ENCODE measurements around the gene MAST4. TPM values are rescaled to one million over a fixed set of nuclear protein-coding genes. Genes with fewer than 3 reads are reported as not detected.

MAST4 gene
- polyA plus RNA-seq, 2 donors = 18.3 to 22.2 TPM

DNA sequence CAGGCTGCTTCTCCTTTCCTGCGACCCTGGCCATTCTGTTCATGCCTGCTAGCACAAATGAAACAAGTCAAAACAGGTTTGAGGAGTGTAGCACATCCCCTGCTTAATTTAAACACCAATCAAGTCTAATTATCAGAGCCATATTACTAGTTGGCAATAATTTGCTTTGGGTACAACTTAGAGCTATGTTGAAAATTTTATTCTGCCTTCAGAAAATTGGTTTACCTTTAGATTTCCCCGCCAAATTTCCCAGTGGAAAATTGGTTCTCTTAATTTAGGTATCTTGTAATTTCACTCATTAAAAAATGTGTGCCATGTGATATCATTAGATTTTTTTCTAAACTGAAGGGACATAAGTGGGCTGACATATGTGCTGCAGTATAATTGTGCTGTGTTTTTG is 265.8 kb downstream of the MAST4 start:
- H3K9me3 ChIP-seq (ENCODE audit: control insufficient read depth in 2 of 2, insufficient read depth in 1 of 2, low read depth in 1 of 2, low read length in 1 of 2) = no peaks in the 10 kb centered on the region
- no peaks in the 10 kb centered on the region for H3K4me1 ChIP-seq (ENCODE audit: control insufficient read depth in 2 of 2, insufficient read depth in 2 of 2, low read length in 1 of 2)
- 69 to 75% methylated on average over 2 of the region's 2 CpGs for WGBS, 2 donors

DNA sequence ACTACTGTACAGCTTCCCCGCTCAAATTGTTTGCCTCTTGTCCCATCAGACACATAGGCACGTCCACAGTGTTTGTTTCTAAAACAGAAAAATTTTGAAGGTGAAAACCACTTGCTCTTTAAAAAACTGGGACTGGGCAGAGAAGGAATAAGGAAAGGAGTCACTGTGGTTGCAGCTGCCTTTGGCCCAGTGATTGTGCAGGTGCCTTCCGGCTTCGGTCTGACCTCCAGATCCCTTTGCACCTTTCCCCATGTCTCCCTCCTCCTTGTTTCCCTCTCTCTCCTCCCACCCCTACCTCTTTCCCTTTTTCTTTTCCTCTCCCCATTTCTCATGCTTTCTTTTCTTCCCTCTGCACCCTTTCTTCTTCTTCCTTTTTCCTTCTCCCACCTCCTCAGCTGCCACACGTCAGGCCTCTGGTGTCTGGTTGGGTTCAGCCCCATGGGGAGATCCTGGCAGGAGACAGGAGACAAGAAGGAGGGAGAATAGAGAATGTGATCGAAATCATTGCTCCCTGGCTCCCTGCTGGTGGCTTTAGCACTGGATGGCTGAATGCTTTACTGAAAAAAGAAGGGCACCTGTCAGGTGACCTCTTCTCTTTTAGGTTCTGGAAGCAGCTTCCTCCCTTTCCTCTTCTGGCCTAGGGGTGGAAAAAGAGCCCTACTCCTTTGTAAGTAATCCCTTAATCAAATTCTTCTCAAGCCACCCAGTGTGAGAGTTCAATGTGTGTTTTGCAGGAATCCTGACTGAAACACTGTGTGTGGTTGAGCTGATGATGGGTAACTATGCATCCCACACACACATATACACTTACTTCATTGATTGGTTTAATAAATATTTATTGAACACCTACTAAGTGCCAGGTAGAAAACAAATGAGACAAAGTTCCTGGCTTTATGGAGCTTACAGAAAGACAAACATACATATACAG is 267.3 kb downstream of the MAST4 start:
- H3K36me3 ChIP-seq (ENCODE audit: control insufficient read depth in 2 of 2, insufficient read depth in 2 of 2, low read length in 1 of 2) = no peaks in the 10 kb centered on the region
- H3K4me1 ChIP-seq (ENCODE audit: control insufficient read depth in 2 of 2, insufficient read depth in 2 of 2, low read length in 1 of 2) = no peaks in the 10 kb centered on the region
- H3K27me3 ChIP-seq (ENCODE audit: control insufficient read depth in 1 of 2, insufficient read depth in 2 of 2, low read length in 2 of 2) = no peaks in the 10 kb centered on the region
- no peak overlapping the region for H3K4me3 ChIP-seq (ENCODE audit: low read depth in 1 of 2, low read length in 2 of 2)
- H3K9me3 ChIP-seq (ENCODE audit: control insufficient read depth in 2 of 2, insufficient read depth in 1 of 2, low read depth in 1 of 2, low read length in 1 of 2) = no peaks in the 10 kb centered on the region
- H3K27ac ChIP-seq (ENCODE audit: low read depth in 2 of 2, low read length in 1 of 2) = no peak overlapping the region
- WGBS, 2 donors = 82% methylated on average over 6 of the region's 6 CpGs

More for the DNA sequence above, 265.8 kb downstream of the MAST4 start:
- H3K27ac ChIP-seq (ENCODE audit: low read depth in 2 of 2, low read length in 1 of 2) = no peak overlapping the region
- no peaks in the 10 kb centered on the region for H3K27me3 ChIP-seq (ENCODE audit: control insufficient read depth in 1 of 2, insufficient read depth in 2 of 2, low read length in 2 of 2)
- H3K36me3 ChIP-seq (ENCODE audit: control insufficient read depth in 2 of 2, insufficient read depth in 2 of 2, low read length in 1 of 2) = no peaks in the 10 kb centered on the region
- no peak overlapping the region for H3K4me3 ChIP-seq (ENCODE audit: low read depth in 1 of 2, low read length in 2 of 2)

GRCh38 chr5:66864240-66864884 is 268.2 kb downstream of the MAST4 start:
- H3K4me3 ChIP-seq (ENCODE audit: low read depth in 1 of 2, low read length in 2 of 2) = no peak overlapping the region
- H3K27me3 ChIP-seq (ENCODE audit: control insufficient read depth in 1 of 2, insufficient read depth in 2 of 2, low read length in 2 of 2) = no peaks in the 10 kb centered on the region
- no peaks in the 10 kb centered on the region for H3K9me3 ChIP-seq (ENCODE audit: control insufficient read depth in 2 of 2, insufficient read depth in 1 of 2, low read depth in 1 of 2, low read length in 1 of 2)
- H3K27ac ChIP-seq (ENCODE audit: low read depth in 2 of 2, low read length in 1 of 2) = no peak overlapping the region
- H3K4me1 ChIP-seq (ENCODE audit: control insufficient read depth in 2 of 2, insufficient read depth in 2 of 2, low read length in 1 of 2) = no peaks in the 10 kb centered on the region
- H3K36me3 ChIP-seq (ENCODE audit: control insufficient read depth in 2 of 2, insufficient read depth in 2 of 2, low read length in 1 of 2) = no peaks in the 10 kb centered on the region
- WGBS, 2 donors = 69 to 76% methylated on average over 10 of the region's 10 CpGs

DNA sequence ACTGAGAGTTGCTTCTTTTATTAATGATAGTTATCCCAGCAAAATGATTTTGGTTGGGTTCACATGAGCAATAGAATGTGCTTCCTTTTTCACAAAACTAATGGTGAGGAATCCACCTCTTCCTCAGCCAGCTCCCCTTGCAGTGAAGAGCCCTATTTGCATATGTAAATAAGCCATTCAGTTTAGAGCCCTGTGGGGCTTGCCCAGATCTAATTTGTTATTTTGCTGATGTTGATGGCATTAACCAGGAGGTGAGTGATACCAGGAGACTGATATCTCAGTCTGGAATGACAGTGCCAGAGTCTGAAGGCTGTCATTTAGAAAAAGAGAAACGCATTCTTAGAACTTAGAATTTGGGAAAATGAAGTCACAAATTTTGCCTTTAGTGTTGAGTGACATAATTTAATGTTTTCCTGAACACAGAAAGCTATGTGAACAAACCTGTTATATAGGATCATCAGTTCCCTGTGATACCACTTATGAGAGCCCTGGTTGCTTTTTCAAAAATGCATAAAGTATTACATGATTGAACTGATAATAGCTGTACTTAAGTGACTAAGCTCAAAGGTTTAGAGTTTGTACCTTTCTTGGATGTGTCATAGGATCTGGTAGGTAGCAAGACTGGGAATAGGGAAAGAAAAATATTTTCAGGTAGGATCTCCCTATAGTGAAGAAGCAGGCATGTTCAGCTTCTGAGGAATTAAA is 271.6 kb downstream of the MAST4 start:
- Histone ChIP-seq H3K27ac (ENCODE audit: low read depth in 2 of 2, low read length in 1 of 2) (no peak overlapping the region), H3K36me3 (ENCODE audit: control insufficient read depth in 2 of 2, insufficient read depth in 2 of 2, low read length in 1 of 2) (no peaks in the 10 kb centered on the region), H3K27me3 (ENCODE audit: control insufficient read depth in 1 of 2, insufficient read depth in 2 of 2, low read length in 2 of 2) (no peaks in the 10 kb centered on the region), H3K9me3 (ENCODE audit: control insufficient read depth in 2 of 2, insufficient read depth in 1 of 2, low read depth in 1 of 2, low read length in 1 of 2) (no peaks in the 10 kb centered on the region), H3K4me1 (ENCODE audit: control insufficient read depth in 2 of 2, insufficient read depth in 2 of 2, low read length in 1 of 2) (no peaks in the 10 kb centered on the region), H3K4me3 (ENCODE audit: low read depth in 1 of 2, low read length in 2 of 2) (no peak overlapping the region)
- WGBS, 2 donors = 69 to 81% methylated on average over 1 of the region's 1 CpG

- WGBS, 2 donors = 79% methylated on average over 6 of the region's 6 CpGs
- no peaks in the 10 kb centered on the region for H3K36me3 ChIP-seq (ENCODE audit: control insufficient read depth in 2 of 2, insufficient read depth in 2 of 2, low read length in 1 of 2)
- no peak overlapping the region for H3K4me3 ChIP-seq (ENCODE audit: low read depth in 1 of 2, low read length in 2 of 2)
- H3K9me3 ChIP-seq (ENCODE audit: control insufficient read depth in 2 of 2, insufficient read depth in 1 of 2, low read depth in 1 of 2, low read length in 1 of 2) = no peaks in the 10 kb centered on the region
- H3K4me1 ChIP-seq (ENCODE audit: control insufficient read depth in 2 of 2, insufficient read depth in 2 of 2, low read length in 1 of 2) = no peaks in the 10 kb centered on the region
- H3K27me3 ChIP-seq (ENCODE audit: control insufficient read depth in 1 of 2, insufficient read depth in 2 of 2, low read length in 2 of 2) = no peaks in the 10 kb centered on the region
- no peak overlapping the region for H3K27ac ChIP-seq (ENCODE audit: low read depth in 2 of 2, low read length in 1 of 2)
Observed at GRCh38 chr5:66869347-66869746, 273.2 kb downstream of the MAST4 start.

DNA sequence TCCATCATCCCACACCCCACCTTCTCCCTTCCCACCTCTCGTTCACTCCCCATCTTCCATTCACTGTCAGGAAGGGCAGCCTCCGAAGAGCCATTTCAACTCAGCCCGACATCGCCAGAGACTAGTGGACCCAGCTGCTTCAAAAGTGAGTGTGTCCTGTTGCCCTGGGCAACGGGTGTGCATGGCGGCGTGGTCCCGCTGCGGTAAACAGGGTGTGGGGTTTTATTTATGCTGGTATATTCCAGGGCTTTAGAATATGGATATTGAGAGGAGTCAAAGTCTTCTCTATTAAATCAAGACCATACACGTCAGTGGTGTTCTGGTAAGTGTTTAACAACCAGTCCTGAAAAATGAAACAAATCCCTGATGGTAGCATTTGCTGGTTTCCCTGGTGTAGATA is 274.5 kb downstream of the MAST4 start:
- Histone ChIP-seq H3K27ac (ENCODE audit: low read depth in 2 of 2, low read length in 1 of 2) (no peak overlapping the region), H3K9me3 (ENCODE audit: control insufficient read depth in 2 of 2, insufficient read depth in 1 of 2, low read depth in 1 of 2, low read length in 1 of 2) (no peaks in the 10 kb centered on the region)
- WGBS, 2 donors = 93 to 95% methylated on average over 10 of the region's 10 CpGs

DNA sequence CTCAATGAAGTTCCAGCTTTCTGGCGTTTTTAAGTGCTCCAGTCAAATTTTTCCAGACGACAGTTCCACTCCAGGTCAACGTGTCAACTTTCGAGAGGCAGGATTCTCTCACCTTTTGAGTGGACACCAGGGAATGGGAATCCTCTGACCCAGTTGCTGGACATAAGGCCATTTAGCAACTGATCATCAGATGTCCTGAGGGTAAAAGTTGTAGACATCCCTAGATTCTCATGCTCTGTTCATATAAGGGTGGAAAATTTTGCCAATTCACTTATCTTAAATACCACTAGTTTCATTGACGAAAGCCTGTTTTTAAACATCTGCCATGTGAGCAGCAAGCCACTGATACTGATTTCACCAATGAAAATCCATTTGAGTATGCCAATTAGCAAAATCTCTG is 275.5 kb downstream of the MAST4 start:
- Histone ChIP-seq H3K4me1 (ENCODE audit: control insufficient read depth in 2 of 2, insufficient read depth in 2 of 2, low read length in 1 of 2) (no peaks in the 10 kb centered on the region), H3K27ac (ENCODE audit: low read depth in 2 of 2, low read length in 1 of 2) (no peak overlapping the region), H3K4me3 (ENCODE audit: low read depth in 1 of 2, low read length in 2 of 2) (no peak overlapping the region), H3K27me3 (ENCODE audit: control insufficient read depth in 1 of 2, insufficient read depth in 2 of 2, low read length in 2 of 2) (no peaks in the 10 kb centered on the region), H3K36me3 (ENCODE audit: control insufficient read depth in 2 of 2, insufficient read depth in 2 of 2, low read length in 1 of 2) (no peaks in the 10 kb centered on the region), H3K9me3 (ENCODE audit: control insufficient read depth in 2 of 2, insufficient read depth in 1 of 2, low read depth in 1 of 2, low read length in 1 of 2) (no peaks in the 10 kb centered on the region)
- WGBS, 2 donors = 90 to 93% methylated on average over 5 of the region's 5 CpGs

More for the DNA sequence above, 274.5 kb downstream of the MAST4 start:
- Histone ChIP-seq H3K4me3 (ENCODE audit: low read depth in 1 of 2, low read length in 2 of 2) (no peak overlapping the region), H3K4me1 (ENCODE audit: control insufficient read depth in 2 of 2, insufficient read depth in 2 of 2, low read length in 1 of 2) (no peaks in the 10 kb centered on the region), H3K36me3 (ENCODE audit: control insufficient read depth in 2 of 2, insufficient read depth in 2 of 2, low read length in 1 of 2) (no peaks in the 10 kb centered on the region), H3K27me3 (ENCODE audit: control insufficient read depth in 1 of 2, insufficient read depth in 2 of 2, low read length in 2 of 2) (no peaks in the 10 kb centered on the region)

- Histone ChIP-seq H3K36me3 (ENCODE audit: control insufficient read depth in 2 of 2, insufficient read depth in 2 of 2, low read length in 1 of 2) (no peaks in the 10 kb centered on the region), H3K27ac (ENCODE audit: low read depth in 2 of 2, low read length in 1 of 2) (no peak overlapping the region), H3K4me3 (ENCODE audit: low read depth in 1 of 2, low read length in 2 of 2) (no peak overlapping the region), H3K4me1 (ENCODE audit: control insufficient read depth in 2 of 2, insufficient read depth in 2 of 2, low read length in 1 of 2) (peaks cover 0 to 3% of the 10 kb centered on the region in 2 donors), H3K9me3 (ENCODE audit: control insufficient read depth in 2 of 2, insufficient read depth in 1 of 2, low read depth in 1 of 2, low read length in 1 of 2) (no peaks in the 10 kb centered on the region), H3K27me3 (ENCODE audit: control insufficient read depth in 1 of 2, insufficient read depth in 2 of 2, low read length in 2 of 2) (no peaks in the 10 kb centered on the region)
- WGBS, 2 donors = 88 to 92% methylated on average over 6 of the region's 6 CpGs
Observed at GRCh38 chr5:66872736-66873331, 276.6 kb downstream of the MAST4 start.

DNA sequence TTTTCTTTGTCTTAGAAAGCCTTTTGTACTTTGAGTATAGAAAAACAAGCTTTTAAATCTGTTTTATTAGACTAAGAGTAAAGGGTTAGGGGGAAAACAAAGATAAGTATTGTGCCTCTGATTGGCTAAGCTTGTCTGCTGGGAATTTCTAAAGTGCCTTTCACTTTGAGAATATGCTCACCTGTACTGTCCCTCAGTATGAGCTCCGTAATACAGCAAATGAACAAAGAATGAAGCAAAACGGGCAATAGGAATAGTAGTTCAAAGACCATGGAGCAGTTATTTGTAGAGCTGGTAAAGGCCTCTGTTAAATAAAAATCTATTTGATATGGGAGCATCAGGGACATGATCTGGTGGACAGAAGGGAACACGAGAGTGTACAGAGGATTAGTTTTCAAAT is 277.8 kb downstream of the MAST4 start:
- peaks cover 0 to 3% of the 10 kb centered on the region in 2 donors for H3K4me1 ChIP-seq (ENCODE audit: control insufficient read depth in 2 of 2, insufficient read depth in 2 of 2, low read length in 1 of 2)
- H3K36me3 ChIP-seq (ENCODE audit: control insufficient read depth in 2 of 2, insufficient read depth in 2 of 2, low read length in 1 of 2) = no peaks in the 10 kb centered on the region
- H3K27ac ChIP-seq (ENCODE audit: low read depth in 2 of 2, low read length in 1 of 2) = no peak overlapping the region
- no peaks in the 10 kb centered on the region for H3K27me3 ChIP-seq (ENCODE audit: control insufficient read depth in 1 of 2, insufficient read depth in 2 of 2, low read length in 2 of 2)
- H3K9me3 ChIP-seq (ENCODE audit: control insufficient read depth in 2 of 2, insufficient read depth in 1 of 2, low read depth in 1 of 2, low read length in 1 of 2) = no peaks in the 10 kb centered on the region
- WGBS, 2 donors = 73 to 74% methylated on average over 3 of the region's 3 CpGs
- no peak overlapping the region for H3K4me3 ChIP-seq (ENCODE audit: low read depth in 1 of 2, low read length in 2 of 2)

Measured in esophagus (tissue), 2 donors.